HG02759 (cell line): ENCODE data around the gene TMEM273.

Experiments used
- ATAC-seq: cut with Tn5 transposase; IDR thresholded peaks from one replicate; pipeline ENCODE4 v1.9.1; 2021; ENCODE audit warnings: mild to moderate bottlenecking, moderate library complexity; ENCODE audit not compliant: unreplicated experiment

Gene TMEM273

GRCh38 chr10:49120911-49121310, 67.3 kb downstream of the TMEM273 start:
- no peak for ATAC-seq

- no peak for ATAC-seq
Measured at GRCh38 chr10:49119746-49120145, 68.4 kb downstream of the TMEM273 start.

GRCh38 chr10:49118430-49119074, 69.6 kb downstream of the TMEM273 start:
- no peak for ATAC-seq

- no peak for ATAC-seq
Measured at GRCh38 chr10:49117376-49118070, 70.7 kb downstream of the TMEM273 start.

- ATAC-seq: no peak
Measured at GRCh38 chr10:49116509-49117375, 71.4 kb downstream of the TMEM273 start.

GRCh38 chr10:49115796-49116508, 72.2 kb downstream of the TMEM273 start:
- ATAC-seq: no peak

GRCh38 chr10:49115015-49115795, 73.0 kb downstream of the TMEM273 start, which contains the start of gene VSTM4:
TSS of gene VSTM4 (minus strand) at chr10:49115522. CDS start at chr10:49115485, 37 bp downstream.
- peak; percentile 52 for ATAC-seq

GRCh38 chr10:49114718-49115014, 73.5 kb downstream of the TMEM273 start:
- ATAC-seq: no peak

GRCh38 chr10:49113741-49114141, 74.5 kb downstream of the TMEM273 start:
- no peak for ATAC-seq

GRCh38 chr10:49112851-49113250, 75.3 kb downstream of the TMEM273 start:
- ATAC-seq: no peak

- no peak for ATAC-seq
Measured at GRCh38 chr10:49112098-49112497, 76.1 kb downstream of the TMEM273 start.

GRCh38 chr10:49111320-49111698, 76.9 kb downstream of the TMEM273 start:
- no peak for ATAC-seq

GRCh38 chr10:49110684-49111319, 77.4 kb downstream of the TMEM273 start:
- no peak for ATAC-seq

GRCh38 chr10:49109669-49110340, 78.4 kb downstream of the TMEM273 start:
- no peak for ATAC-seq

- ATAC-seq: no peak
Measured at GRCh38 chr10:49108656-49109055, 79.5 kb downstream of the TMEM273 start.

GRCh38 chr10:49107887-49108267, 80.3 kb downstream of the TMEM273 start:
- ATAC-seq: no peak

- no peak for ATAC-seq
Measured at GRCh38 chr10:49107111-49107886, 80.9 kb downstream of the TMEM273 start.

- no peak for ATAC-seq
Measured at GRCh38 chr10:49106451-49106850, 81.7 kb downstream of the TMEM273 start.

- no peak for ATAC-seq
Measured at GRCh38 chr10:49105076-49105475, 83.1 kb downstream of the TMEM273 start.
